Stimulated activated CD8-positive, alpha-beta memory T cell treated with anti-CD3 and anti-CD28 coated beads, Interleukin-4, amount 100 ng/mL, for 24 hours (primary cell): ENCODE data around the gene TACSTD2.
"Not testable (repeated sequence)": the region's sequence is repeated elsewhere in the genome, so short reads cannot be mapped to it uniquely, and the experiment has no call there.

Experiments
- DNase-seq: peaks from one replicate; pipeline ENCODE4 v3.0.0-alpha.2; 2020; ENCODE audit warnings: low read depth

Gene TACSTD2

DNA sequence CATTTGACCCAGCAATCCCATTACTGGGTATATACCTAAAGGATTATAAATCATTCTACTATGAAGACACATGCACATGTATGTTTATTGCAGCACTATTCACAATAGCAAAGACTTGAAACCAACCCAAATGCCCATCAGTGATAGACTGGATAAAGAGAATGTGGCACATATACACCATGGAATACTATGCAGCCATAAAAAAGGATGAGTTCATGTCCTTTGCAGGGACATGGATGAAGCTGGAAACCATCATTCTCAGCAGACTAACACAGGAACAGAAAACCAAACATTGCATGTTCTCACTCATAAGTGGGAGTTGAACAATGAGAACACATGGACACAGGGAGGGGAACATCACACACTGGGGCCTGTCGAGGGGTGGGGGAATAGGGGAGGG is 13.3 kb downstream of the TACSTD2 start:
- not testable (repeated sequence) for DNase-seq

DNA sequence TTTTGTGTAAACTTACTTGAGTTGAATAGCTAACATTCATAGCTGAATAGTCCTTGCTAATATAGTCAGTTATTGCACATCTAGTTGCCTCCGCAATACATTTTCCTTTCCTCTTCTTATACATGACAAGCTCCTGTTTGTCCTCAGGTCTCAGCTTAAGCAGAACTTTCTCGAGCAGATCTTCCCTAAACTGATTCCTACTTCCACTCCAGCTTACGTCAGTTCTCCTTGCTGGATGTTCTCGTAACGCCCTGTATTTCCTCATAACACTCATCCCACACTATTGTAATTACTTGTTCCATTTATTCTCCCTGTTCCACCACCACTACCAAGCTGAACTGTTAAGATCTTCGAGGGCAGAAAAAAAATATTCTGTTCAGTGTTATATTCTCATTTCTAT is 15.4 kb downstream of the TACSTD2 start:
- DNase-seq: no peak

DNA sequence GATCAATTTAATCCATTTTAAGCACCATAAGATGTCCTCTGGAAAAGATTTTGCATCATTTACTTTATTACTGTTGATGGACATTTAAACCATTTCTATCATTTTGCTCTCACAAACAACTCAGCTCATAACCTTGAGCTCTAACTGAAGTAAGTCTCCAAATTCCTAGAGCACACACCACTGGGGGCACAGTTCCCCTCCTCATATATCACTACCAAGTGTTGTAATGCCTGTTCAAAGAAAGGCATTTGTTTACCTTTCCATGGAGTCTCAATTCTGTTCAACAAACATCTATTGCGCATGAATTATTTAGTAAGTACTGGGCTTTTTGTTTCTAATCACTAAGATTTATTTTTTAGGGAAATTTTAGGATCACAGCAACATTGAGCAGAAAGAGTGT is 21.7 kb downstream of the TACSTD2 start:
- no peak for DNase-seq

DNA sequence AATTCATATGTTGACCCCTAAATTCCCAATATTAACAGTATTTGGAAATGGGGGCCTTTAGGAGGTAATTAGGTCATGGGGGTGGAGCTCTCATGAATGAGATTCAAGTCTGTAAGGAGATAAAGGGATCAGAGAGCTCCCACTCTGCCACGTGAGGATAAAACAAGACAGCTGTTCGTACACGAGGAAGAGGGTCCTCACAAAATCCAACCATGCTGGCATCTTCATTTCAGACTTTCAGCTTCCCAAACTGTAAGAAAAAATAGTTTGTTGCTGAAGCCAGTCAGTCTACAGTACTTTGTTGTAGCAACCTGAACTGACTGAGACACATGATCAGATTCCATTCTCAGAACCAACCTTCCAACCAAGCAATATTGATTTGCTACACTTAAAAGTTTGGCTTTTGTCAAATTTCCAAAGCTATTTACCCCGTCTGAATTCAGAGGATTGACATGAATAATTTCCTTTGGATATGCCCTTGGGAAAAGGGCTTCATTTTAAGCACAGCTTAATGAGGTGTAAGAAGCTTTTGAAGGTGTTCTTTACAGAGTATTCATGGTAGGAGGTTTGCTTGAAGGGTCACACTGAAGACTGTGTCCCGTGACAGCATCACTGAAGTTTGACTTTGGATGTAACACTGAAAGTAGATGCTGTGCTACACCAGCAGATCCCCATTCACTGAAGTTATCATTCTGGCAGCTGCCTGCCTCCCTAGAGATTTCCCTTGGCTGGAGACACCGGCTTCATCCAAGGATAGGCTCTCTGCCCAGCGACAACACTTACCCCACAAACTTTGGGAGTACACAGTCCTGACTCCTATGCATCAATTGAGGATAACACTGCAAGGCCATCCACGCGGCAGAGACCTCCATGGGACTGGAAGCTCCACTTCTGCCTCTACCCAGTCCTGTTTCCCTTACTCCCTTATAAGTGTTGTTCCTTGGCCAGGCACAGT is 25.6 kb downstream of the TACSTD2 start:
- no peak for DNase-seq

DNA sequence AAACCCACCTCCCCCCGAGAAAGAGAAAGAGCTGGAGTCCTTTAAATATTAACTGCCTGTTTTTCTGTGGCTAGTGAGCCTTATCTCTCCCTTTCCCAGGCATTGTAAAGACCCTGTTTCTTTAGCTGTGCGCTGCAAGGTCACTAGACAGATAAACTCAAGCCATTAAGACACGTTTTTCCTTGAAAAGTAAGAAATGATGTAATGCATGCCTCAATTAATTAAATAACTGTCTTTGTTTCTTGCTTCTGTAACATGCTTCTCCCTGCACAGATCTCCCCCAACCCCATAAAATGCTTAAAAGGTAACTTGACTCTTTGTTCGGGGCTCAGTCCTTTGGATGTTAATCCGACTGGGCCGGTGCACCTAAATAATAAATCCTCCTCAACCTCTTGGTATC is 27.8 kb downstream of the TACSTD2 start:
- not testable (repeated sequence) for DNase-seq

DNA sequence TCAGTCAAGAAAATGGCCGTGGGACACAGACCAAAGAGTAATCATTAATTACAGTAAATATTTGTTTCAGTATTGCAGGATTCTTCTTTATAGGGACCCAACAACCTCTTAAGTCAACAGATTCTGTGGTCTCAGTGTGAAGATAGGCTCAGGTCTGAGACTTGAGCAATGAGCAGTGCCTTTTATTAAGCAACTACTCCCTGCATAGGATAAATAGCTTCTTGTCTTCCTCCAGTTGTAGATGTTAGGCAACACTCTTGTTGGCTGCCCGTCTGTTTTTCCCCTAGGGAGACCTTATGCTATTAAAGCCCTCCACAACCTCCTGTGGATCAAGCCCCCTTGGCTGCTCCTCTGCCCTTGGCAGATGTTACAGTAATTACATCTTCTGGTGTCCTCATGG is 28.7 kb downstream of the TACSTD2 start:
- DNase-seq: no peak

DNA sequence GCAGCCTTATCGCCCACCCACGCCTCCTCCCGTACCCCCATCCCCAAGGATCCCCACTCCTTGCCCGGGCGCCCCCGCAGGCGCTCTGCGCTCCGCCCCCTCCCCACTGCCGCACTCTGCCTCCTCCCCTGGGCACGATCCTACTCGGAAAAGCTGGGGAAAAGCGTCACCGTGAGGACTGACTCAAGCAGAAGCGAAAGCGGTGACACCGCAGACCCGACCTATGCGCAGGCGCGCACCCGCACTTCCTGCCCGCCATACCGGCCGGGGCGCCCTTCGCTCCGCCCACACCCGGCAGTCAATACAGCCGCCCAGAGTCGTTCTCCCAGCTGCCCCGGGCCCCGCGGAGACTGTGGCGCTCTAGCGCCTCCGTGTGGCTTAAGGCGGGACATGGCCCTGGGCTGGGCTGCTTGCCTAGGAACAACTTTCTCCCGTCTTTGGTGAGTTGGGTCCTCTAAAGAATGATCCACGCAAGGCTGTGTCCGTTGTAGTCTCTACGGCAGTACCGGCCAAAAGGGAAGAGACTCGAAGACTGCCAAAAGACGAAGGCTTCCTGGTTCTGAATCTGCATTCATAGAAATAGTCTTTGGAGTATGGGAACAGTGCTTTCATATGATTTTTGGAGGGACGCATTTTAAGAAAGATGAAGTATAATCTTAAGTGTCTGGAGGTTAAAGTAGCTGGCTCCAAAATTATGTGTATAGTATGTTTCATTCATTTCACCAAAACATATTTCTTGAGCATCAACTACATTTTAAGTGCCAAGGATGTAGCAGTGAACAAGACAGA is 30.3 kb downstream of the TACSTD2 start, which contains the start of gene OMA1:
OMA1 (minus strand) TSS at position 207 of the 789 bp plus-strand sequence. CDS start 7,432 bp downstream, outside the sequence.
- peak; percentile 97 for DNase-seq

DNA sequence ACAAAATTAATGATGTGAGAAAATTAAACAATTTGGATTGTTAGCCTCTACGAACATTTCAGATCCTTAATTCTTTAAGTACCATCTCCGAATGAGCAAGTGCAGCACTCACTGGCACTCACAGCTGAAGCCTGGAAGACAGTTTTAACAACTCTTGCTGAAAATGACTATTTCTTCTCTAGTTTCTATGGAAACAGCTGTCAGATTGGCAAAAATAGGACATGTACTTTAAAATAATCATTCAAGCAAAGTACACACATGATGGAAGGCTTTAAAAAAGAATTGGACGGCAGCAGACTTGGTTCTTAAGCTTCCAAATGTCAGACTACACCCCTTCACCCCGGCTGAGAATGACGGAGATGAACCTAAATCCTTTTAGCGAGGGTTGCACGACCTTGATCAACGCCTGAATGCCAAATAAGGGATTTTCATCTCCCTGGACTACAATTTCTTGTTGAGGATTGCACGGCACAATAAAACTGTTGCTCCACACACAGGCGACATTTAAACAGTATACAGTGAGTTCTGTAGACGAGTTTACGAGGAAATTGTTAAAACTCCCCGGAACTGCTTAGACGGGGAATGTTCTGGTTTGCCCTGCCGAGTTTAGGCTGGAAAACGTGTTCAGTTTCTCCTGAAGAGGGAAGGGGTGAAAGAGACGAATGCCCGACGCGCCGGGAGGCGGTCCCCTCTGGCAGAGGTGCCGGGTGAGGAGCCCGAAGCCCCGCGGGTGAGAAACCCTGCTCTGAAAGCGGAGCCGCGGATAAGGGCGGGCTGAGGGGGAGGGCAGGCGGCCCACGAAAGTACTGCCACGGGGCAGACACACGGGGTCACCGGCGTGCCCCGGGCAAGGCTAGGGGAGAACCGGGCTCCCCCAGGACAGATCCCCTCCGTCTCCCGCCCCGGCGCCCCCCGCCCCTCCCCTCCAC is 31.2 kb downstream of the TACSTD2 start:
- peak; percentile 64 for DNase-seq

DNA sequence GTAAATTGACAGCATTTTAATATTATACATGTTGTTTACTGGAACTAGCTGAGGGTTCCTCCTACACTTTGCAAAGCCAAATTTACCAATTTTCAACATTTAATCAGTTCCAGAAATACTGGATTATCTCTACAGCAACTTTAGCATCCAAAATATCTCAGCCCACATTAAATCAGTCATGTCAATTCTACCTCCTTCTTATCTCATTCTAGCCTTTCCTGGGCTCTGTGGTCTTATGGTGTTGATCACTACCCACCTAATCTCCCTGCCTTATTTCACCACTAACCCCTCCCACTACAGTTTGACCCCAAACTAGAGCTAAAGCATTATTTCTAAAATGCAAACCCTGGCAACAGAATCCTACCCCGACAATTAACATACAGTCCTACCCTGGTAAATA is 33.8 kb downstream of the TACSTD2 start:
- no peak for DNase-seq

DNA sequence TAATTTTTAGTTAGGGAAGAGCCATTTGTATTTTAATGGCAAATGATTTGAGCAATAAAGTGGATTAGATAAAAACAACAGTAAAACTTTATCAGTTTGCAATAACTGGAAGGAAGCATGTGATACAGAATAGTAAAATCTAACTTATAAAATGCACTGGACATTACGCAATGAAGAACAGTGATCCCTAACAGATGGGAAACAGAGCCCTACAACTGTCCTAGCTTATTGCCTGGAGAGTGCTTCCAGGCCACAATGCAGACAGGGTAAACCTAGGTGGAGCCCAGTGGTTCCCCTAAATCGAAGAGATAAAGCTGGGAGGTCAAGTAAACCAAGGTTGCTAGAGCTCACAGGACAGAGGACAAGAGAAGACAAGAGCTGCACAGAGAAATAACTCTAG is 37.5 kb downstream of the TACSTD2 start:
- DNase-seq: no peak

DNA sequence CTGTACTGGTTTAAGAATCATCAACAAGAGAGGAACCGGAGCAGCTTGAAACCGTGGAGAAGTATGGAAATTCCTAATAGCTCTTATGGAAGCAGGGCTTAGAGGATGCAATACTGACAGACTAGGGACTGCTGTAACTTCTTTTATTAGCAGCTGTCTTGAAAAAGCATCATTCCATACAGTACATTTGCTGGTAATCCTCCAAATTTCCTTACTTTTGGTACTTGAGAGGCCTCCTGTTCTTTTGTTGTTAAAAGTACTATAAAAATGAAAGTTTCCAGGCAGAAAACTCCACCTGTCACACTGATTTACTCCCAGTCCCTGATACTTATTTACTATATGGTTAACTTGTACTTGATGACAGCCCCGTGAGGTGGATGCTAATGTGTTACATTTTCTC is 38.2 kb downstream of the TACSTD2 start:
- DNase-seq: no peak

DNA sequence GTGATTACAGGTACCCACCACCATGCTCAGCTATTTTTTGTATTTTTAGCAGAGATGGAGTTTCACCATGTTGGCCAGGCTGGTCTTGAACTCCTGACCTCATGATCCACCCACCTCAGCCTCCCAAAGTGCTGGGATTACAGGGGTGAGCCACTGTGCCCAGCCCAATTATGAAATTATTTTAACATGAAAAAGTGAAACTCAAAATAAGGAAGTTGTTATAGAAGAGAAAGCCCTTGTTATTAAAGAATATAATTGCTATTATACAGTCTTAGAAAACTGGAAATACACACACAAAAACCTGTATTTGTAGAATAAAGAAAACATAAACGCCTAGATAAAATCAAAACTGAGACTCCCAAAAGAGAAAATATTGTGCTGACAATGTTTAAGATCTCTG is 45.2 kb downstream of the TACSTD2 start:
- not testable (repeated sequence) for DNase-seq

DNA sequence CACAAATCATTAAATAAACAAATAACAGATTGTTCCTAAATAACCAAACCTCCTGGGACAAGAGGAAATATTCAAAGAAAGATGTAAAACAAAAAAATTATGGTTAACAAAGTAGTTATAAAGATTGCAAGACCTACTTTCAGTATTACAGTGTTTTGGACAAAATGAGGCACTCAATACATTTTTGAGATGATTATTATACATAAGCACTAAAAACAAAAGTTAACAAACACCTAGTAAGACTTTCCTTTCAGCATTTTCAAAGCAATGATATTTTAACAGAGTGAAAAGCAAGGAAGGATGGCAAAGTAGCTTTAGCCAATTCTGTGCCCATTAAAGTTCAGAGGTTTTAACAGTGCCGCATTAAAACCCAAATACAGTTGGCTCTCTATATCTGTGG is 47.8 kb downstream of the TACSTD2 start:
- no peak for DNase-seq

DNA sequence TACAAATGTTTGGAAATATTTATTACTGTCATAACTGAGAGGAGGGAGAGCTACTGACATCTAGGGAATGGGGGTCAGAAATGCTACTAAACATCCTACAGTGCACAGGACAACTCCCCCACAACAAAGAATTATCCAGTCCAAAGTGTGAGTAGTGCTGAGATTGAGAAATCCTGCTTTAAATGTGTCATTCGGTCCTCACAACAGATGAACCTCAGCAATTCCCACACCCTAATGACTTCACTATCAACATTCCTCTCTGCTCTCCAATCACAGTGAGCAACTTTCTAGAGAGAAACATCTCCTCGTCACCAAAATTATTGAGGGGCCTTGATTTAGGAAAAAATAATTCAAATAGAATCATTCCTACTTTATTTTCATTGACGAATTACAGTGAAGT is 48.5 kb downstream of the TACSTD2 start:
- DNase-seq: no peak
